Activated naive CD4-positive, alpha-beta T cell treated with anti-CD3 and anti-CD28 coated beads, Interleukin-2, amount 50 U/mL, for 16 hours (primary cell): Measurements from ENCODE around the gene PCLO.
"Not testable (repeated sequence)": the region's sequence is repeated elsewhere in the genome, so short reads cannot be mapped to it uniquely, and the experiment has no call there.

Experiments
- DNase-seq: peaks from one replicate; pipeline ENCODE4 v3.0.0-alpha.2; 2020

The PCLO gene

GRCh38 chr7:82953324-82954027 is 209.2 kb downstream of the PCLO start:
- DNase-seq = no peak

DNA sequence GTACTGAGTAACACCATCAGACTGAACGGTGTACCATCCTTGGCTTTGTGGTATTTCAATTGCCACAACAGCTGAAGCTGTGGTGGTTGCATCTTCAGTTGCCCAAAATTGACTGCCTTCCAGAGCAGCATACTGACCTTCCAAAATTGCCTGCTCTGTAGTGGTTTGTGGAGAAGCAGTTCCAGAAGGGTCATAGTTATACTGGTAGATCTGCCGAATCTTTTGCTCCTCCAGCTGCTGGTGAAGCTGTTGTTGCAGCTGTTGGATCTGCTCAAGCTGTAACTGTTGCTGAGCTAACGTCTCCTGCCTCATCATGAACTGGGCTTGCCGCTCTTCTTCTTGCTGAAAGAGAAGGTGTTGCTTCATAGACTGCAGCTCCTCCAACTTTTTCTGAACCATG is 212.2 kb downstream of the PCLO start:
- DNase-seq = no peak

GRCh38 chr7:82945480-82945879 is 217.2 kb downstream of the PCLO start:
- DNase-seq = no peak

DNA sequence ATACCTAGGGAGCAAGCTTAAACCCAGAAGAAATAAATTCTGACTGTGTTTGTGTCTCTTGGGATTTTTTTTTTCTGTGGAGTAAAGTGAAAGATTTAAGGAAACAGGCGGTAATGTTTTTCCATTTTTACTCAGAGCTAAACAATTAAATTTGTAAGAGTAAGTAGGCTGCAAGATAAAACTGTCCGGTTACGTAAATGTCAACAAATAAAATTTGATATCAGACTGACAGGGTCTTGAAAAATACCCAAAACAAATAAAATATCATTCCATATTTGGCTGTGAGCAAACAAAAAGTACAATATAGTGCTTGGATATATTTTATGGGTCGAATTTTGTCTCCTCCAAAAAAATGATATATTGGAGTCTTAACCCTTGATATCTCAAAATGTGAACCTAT is 217.6 kb downstream of the PCLO start:
- DNase-seq = no peak

GRCh38 chr7:82932516-82932915 is 230.2 kb downstream of the PCLO start:
- no peak for DNase-seq

DNA sequence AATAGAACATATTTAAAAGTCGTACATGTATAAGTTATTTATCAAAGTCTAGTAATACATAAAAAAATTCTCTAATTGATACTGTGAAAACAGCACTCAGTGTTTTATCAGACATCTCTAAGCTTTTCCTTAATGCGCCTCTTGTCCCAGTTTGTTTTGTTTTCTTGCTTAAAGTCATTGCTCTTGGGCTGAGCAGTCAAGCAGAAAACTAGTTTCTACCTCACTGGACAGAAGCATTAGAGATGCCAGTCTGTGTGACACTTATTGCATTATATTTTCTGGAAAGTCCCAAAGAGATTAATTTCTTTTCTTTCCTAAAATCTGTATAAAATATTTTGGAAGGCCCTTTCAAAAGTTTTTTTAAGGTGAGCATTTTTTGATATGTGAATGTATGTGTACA is 236.2 kb downstream of the PCLO start:
- DNase-seq = no peak

DNA sequence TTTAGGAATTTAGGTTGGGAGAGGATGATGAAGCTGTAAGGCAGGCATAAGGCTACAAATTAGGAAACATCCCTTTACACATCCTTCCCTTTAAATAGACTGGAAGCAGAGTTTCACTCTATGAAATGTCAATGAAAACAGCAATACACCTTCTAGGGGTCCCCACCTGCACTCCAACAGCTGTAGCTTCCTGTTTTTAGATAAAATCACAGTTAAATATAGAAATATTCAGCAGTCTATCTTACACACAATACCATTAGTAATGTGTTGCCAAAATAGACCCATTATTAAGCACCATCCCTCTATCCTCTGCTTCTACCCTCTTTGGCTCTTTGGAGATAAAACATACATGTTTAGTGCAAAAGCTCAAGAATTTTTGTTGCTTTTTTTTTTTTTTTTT is 237.4 kb downstream of the PCLO start:
- no peak for DNase-seq

- DNase-seq = no peak
These were observed 256.2 kb downstream of the PCLO start for GRCh38 chr7:82906502-82906901.

DNA sequence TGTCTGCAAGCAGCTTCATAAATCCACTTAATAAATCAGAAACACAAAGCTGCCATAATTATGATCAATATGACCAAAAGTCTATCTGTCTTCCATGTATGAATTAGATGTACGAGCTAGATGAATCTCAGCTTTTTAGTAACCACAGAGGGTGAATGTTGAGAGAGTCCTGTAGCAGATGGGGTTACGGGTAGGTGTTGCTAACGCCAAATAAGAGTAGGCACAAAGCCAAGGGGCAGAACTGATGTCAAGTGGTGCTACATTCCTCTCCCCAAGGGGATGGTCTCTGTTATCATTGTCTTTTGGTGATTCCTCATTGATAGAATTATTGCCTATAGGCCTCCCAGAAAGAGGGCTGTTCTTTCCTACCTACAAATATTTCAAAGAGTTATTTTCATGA is 257.8 kb downstream of the PCLO start:
- DNase-seq = no peak

DNA sequence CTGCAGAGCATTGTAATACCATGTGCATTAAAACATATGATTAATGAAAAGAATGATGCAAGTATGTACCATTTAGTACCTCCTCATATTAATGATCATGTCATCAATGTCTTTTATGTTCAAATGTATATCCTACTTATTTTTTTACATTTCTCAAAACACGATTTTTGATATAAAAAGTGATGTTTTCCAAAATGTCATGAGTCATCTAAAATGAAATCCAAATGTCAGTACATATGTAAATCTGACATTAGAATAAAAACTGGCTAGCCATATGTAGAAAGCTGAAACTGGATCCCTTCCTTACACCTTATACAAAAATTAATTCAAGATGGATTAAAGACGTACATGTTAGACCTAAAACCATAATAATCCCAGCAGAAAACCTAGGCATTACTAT is 261.6 kb downstream of the PCLO start:
- DNase-seq = not testable (repeated sequence)

GRCh38 chr7:82897500-82897899 is 265.2 kb downstream of the PCLO start:
- DNase-seq = no peak

GRCh38 chr7:82894341-82894740 is 268.3 kb downstream of the PCLO start:
- not testable (repeated sequence) for DNase-seq

DNA sequence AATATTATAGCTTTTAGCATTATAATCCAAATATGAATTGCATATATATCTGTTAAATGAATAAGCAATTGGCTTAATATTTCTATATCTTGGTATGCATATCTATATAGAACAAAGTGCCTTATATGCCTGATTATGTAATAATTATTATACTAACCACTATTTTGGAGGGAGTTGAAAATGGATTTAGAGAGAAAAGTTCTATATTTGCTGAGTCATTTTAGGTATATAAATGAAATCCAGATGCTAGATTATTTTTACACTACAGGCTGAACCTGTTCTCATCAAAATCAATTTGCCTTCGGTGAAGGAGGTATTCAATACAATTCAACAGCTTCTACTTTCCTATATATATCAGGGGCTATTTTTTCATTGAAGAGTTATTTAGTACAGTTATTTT is 276.4 kb downstream of the PCLO start:
- no peak for DNase-seq

- no peak for DNase-seq
These were observed 296.8 kb downstream of the PCLO start for GRCh38 chr7:82865856-82866255.

- DNase-seq = no peak
These were observed 303.4 kb downstream of the PCLO start for GRCh38 chr7:82859106-82859850.

- DNase-seq = no peak
These were observed 311.6 kb downstream of the PCLO start for GRCh38 chr7:82851121-82851520.

DNA sequence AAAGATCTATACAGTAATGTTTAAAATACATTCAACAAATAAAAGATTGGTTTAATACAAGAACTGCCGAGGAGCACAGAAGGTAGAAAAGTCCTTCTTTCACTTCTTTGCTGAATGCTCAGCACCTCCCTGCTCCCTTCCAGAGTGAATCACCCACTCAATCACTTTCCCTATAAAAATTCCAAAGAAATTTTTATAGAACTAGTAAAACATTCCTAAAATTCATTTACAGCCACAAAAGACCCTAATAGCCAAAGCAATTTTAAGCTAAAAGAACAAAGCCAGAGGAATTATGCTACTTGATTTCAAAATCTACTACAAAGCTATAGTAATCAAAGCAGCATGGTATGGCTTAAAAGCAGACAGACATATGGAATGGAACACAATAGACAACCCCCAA is 320.9 kb downstream of the PCLO start:
- no peak for DNase-seq

DNA sequence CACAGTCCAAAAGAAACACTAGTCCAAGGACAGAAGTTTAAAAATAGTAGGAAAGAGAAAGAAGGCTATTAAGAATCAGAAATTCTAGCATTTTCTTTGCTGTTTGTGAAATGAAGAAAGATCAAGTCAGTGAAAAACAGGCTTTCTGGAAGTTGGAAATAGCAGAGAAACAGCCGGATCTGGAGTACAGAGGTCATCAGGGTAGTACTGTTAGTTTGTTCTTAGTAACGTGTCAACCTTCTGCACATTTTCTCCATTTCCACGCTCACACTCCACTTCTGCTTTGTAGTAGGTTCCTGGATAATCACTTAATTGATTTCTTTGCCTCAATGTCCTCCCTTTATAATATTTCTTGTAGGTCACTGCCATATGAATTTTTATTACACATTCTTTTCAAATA is 322.6 kb downstream of the PCLO start:
- no peak for DNase-seq

DNA sequence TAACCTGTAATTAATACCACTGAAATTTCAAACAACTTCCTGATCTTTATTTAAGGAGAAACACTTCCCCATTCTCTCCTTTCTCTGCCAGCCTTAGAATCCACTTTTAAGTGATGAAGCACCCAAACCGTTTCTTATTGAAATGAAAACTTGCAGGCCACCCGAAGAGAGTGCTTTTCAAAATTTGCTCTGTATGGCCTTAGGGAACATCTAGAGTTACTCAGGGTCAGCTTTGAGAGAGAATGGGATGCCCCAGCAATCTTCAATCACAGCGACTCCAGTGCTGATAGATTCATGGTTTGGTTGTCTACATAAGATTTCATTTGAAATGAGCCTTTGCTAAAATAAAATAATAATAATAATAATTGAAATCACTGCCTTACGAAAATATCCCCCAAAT is 323.1 kb downstream of the PCLO start:
- no peak for DNase-seq

DNA sequence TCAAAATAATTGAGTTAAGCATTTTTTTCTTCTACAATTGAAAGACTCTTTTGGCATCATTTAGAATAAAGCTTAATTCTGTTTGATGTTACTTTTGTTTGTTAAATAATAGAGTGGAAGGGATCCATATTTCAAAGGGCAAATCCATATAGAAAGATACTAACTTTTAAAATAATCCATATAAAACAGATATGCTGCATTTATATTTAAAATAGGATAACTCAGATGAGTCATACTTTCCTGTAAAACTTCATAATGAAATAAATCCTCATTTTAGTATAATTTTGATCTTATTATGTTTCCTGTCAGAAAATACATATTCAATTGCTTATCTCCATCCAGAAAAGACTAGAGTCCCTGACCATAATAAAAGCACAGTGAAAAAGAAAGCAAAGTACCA is 323.6 kb downstream of the PCLO start:
- no peak for DNase-seq

DNA sequence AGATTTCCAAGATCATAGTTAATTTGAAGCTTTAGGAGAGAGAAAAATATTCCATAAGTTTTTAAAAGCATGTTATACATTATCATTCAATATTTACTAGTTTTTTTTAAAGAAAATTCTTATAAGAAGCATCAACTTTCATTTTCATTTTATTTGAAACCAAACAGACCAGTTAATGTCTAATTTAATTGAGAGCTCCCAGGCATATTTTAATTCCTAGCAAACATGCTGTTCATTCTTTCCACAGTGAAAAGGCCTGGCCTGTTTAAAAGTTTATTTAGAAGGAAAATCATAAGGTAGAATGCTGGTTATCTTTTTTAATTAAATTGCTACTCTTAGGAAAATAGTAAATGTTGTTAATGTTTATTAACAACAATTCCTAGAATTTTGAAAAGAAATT is 324.4 kb downstream of the PCLO start:
- no peak for DNase-seq

- DNase-seq = no peak
These were observed 339.6 kb downstream of the PCLO start for GRCh38 chr7:82823073-82823472.

GRCh38 chr7:82821037-82821436 is 341.6 kb downstream of the PCLO start:
- no peak for DNase-seq

DNA sequence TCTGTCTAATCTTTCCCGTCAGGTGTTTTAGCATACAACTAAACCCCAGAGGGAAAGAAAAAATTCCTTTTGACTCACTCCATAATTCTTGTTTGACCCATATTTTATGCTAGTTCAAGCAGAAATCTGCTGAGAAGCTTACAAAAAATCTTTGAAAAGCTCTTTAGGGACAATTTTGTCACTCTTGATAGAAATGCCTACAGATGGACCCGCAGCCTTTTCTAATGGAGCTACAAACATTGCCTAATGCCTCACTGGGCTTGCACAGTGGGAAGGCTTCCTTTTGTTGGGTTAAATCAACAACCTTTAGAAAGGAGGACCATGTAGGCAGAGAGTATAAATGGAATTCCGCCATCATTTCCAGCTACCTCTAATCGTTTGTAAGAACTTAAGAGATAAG is 344.5 kb downstream of the PCLO start:
- DNase-seq = no peak

- no peak for DNase-seq
These were observed 346.4 kb downstream of the PCLO start for GRCh38 chr7:82816272-82816671.
